ENCODE data around the gene RREB1. TPM values are rescaled to one million over a fixed set of nuclear protein-coding genes. Genes with fewer than 3 reads are reported as not detected.

RREB1 gene
- total RNA-seq, 4 donors from 2014 or later: 73.9 to 214 (median 107) TPM

DNA sequence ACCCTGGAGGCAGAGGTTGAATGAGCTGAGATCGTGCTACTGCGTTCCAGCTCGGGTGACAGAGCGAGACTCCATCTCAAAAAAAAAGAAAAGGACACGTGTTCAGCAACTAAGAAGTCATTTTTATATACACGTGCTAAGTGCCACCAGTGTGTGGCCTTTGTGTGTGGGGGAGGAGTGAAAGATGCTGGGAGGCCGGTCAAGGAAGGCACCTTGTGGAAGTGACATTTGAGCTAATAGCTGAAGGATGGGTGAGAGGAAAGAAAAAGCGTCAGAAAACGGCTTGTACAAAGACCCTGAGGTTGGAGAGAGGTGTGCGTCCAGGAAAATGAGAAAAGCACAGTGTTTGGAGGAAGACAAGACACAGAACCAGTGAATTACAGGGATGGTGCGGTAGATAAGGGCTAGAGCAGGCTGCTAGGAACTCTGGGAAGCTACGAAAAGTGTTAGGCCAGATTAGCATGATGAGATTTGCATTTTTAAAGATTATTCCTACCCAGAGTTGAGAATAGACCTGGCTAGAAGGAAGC lies 11.6 kb downstream of the RREB1 start:
- intact Hi-C loops (cut with DNase I; ENCODE audit: low total_unique reads): no loop called here
- Histone ChIP-seq H3K36me3 (no peaks in the 10 kb centered on the region), H3K27me3 (no peaks in the 10 kb centered on the region), H3K27ac (peak overlapping the region in 3 of 4 donors; percentile 14 to 65 (median 42)), H3K4me1 (peaks cover 20 to 54% (median 41%) of the 10 kb centered on the region in 4 donors), H3K4me3 (no peak overlapping the region), H3K9me3 (no peaks in the 10 kb centered on the region)
- TF ChIP-seq POLR2AphosphoS5 (IDR thresholded peaks at IDR 0.05) (no peak), EP300 (IDR thresholded peaks at IDR 0.05; ENCODE audit: low read depth) (no peak), POLR2A (IDR thresholded peaks at IDR 0.05) (no peak)
- TF ChIP-seq, protein P1, sequence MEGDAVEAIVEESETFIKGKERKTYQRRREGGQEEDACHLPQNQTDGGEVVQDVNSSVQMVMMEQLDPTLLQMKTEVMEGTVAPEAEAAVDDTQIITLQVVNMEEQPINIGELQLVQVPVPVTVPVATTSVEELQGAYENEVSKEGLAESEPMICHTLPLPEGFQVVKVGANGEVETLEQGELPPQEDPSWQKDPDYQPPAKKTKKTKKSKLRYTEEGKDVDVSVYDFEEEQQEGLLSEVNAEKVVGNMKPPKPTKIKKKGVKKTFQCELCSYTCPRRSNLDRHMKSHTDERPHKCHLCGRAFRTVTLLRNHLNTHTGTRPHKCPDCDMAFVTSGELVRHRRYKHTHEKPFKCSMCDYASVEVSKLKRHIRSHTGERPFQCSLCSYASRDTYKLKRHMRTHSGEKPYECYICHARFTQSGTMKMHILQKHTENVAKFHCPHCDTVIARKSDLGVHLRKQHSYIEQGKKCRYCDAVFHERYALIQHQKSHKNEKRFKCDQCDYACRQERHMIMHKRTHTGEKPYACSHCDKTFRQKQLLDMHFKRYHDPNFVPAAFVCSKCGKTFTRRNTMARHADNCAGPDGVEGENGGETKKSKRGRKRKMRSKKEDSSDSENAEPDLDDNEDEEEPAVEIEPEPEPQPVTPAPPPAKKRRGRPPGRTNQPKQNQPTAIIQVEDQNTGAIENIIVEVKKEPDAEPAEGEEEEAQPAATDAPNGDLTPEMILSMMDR (IDR thresholded peaks at IDR 0.05): no peak
- 82 to 86% methylated on average over 12 of the region's 12 CpGs for WGBS, 2 donors (ENCODE audit: low coverage in 1 of 2)
- in situ Hi-C loops (cut with MboI; ENCODE audit: low pct_ligation_motif_present in 1 of 4, low pct_unique_long_range_greater_than_20kb in 1 of 4, low sequenced_read_pairs in 3 of 4): loop anchor here in 1 of 4 donors (25.0 kb wide), 1 partner anchor 118 kb away; no protein-coding TSS in a partner anchor
- no peak for DNase-seq

DNA sequence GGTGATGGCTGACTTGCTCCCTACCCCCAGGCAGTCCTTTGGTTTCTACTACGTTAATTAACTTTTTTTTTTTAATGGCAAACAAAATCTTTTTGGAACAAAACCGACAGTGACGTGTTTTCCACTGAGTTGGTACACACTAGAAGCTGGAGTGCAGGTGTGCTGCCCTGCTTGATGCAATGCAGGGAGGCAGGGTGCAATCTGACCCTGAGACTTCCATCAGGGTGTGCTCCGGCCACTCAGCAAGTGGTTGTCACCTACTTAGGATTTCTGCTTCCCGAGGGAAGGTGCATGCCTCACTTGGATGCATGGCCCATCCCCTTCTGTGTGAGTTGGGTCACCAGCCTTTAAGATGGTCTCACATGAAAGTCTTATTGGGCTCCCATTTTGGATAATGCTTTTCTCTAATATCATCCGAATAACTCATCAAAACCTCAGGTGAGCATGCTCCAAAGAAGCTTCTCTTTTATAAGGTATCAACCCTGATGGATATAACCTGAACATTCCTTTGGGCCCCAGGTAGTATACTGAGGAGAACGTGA lies 14.0 kb downstream of the RREB1 start:
- in situ Hi-C loops (cut with MboI; ENCODE audit: low pct_ligation_motif_present in 1 of 4, low pct_unique_long_range_greater_than_20kb in 1 of 4, low sequenced_read_pairs in 3 of 4): loop anchor here in 1 of 4 donors (25.0 kb wide), 1 partner anchor 116 kb away; no protein-coding TSS in a partner anchor
- peaks cover 19 to 44% (median 26%) of the 10 kb centered on the region in 4 donors for H3K4me1 ChIP-seq
- intact Hi-C loops (cut with DNase I; ENCODE audit: low total_unique reads): no loop called here
- 89 to 90% methylated on average over 1 to 7 of the region's 7 CpGs for WGBS, 2 donors (ENCODE audit: low coverage in 1 of 2)
- no peaks in the 10 kb centered on the region for H3K9me3 ChIP-seq
- no peaks in the 10 kb centered on the region for H3K27me3 ChIP-seq
- H3K36me3 ChIP-seq: no peaks in the 10 kb centered on the region
- TF ChIP-seq POLR2AphosphoS5 (IDR thresholded peaks at IDR 0.05) (no peak), EP300 (IDR thresholded peaks at IDR 0.05; ENCODE audit: low read depth) (no peak), POLR2A (IDR thresholded peaks at IDR 0.05) (no peak)
- TF ChIP-seq, protein P1 (IDR thresholded peaks at IDR 0.05): no peak
- no peak for DNase-seq
- H3K4me3 ChIP-seq: no peak overlapping the region
- H3K27ac ChIP-seq: no peak overlapping the region

DNA sequence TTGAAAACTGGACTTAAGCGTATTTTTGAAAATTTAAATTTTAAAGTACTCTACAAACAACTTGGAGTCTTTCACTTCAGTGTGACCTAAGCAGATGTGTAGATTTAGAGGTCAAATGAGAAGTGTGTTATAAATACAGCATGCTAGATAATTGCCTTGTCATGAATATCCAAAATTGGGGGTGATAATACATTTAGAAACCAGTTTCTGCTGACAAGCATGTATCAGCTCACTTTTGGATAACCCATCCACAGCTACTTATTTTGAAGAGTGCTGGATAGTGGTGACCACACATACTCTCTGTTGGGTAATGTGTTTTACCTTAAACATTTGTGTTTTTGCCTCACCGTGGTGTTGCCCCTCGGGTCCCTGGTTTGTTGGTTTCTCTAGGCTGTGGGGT lies 14.9 kb downstream of the RREB1 start:
- Histone ChIP-seq H3K27me3 (no peaks in the 10 kb centered on the region), H3K9me3 (no peaks in the 10 kb centered on the region), H3K4me1 (peaks cover 19 to 48% (median 25%) of the 10 kb centered on the region in 4 donors), H3K27ac (no peak overlapping the region), H3K36me3 (no peaks in the 10 kb centered on the region), H3K4me3 (no peak overlapping the region)
- no peak for DNase-seq
- intact Hi-C loops (cut with DNase I; ENCODE audit: low total_unique reads) (no loop called here), in situ Hi-C loops (cut with MboI; ENCODE audit: low pct_ligation_motif_present in 1 of 4, low pct_unique_long_range_greater_than_20kb in 1 of 4, low sequenced_read_pairs in 3 of 4) (loop anchor here in 1 of 4 donors (25.0 kb wide), 1 partner anchor 115 kb away; no protein-coding TSS in a partner anchor)
- 92 to 93% methylated on average over 3 of the region's 3 CpGs for WGBS, 2 donors (ENCODE audit: low coverage in 1 of 2)
- TF ChIP-seq, protein P1 (IDR thresholded peaks at IDR 0.05): no peak
- TF ChIP-seq POLR2AphosphoS5 (IDR thresholded peaks at IDR 0.05): no peak
- TF ChIP-seq POLR2A (IDR thresholded peaks at IDR 0.05): no peak
- TF ChIP-seq EP300 (IDR thresholded peaks at IDR 0.05; ENCODE audit: low read depth): no peak

DNA sequence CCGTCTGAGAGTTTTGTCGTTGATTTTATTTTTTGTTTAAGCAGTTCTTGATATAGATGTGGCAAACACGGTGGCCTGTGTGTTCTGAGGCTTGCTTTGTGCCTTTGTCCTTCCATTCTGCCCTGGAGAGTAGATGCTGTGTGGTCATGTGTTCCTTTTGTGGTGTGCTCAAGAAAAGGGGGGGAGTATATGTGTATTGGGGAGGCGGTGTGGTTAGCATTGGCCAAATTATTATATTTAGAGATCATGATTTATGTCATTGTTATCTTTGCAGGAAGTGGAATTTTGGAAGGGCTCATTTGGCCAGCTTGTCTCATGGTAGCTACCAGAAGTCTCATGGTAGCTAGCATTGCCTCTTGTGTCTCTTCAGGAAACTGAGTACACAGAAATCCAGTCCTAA lies 16.4 kb downstream of the RREB1 start:
- WGBS, 2 donors (ENCODE audit: low coverage in 1 of 2): 85 to 90% methylated on average over 4 of the region's 4 CpGs
- H3K27ac ChIP-seq: no peak overlapping the region
- in situ Hi-C loops (cut with MboI; ENCODE audit: low pct_ligation_motif_present in 1 of 4, low pct_unique_long_range_greater_than_20kb in 1 of 4, low sequenced_read_pairs in 3 of 4): loop anchor here in 1 of 4 donors (25.0 kb wide), 1 partner anchor 113 kb away; no protein-coding TSS in a partner anchor

More for the DNA sequence above, 16.4 kb downstream of the RREB1 start:
- TF ChIP-seq, protein P1 (IDR thresholded peaks at IDR 0.05): no peak
- TF ChIP-seq POLR2A (IDR thresholded peaks at IDR 0.05) (no peak), EP300 (IDR thresholded peaks at IDR 0.05; ENCODE audit: low read depth) (no peak), POLR2AphosphoS5 (IDR thresholded peaks at IDR 0.05) (no peak)
- Histone ChIP-seq H3K4me3 (no peak overlapping the region), H3K27me3 (no peaks in the 10 kb centered on the region), H3K36me3 (no peaks in the 10 kb centered on the region), H3K9me3 (no peaks in the 10 kb centered on the region), H3K4me1 (peaks cover 19 to 53% (median 34%) of the 10 kb centered on the region in 4 donors)
- DNase-seq: no peak
- intact Hi-C loops (cut with DNase I; ENCODE audit: low total_unique reads): no loop called here

All from transverse colon (tissue), 4 donors.